EL (cell line): ENCODE measurements around the gene C1orf116.

ENCODE experiments used
- DNase-seq: peaks from one replicate; pipeline ENCODE4 v3.0.0-alpha.2; 2016

The C1orf116 gene

GRCh38 chr1:207034208-207034607 is 1.7 kb upstream of the C1orf116 start:
- no peak for DNase-seq

GRCh38 chr1:207033302-207033701 is 746 bp upstream of the C1orf116 start:
- no peak for DNase-seq

- no peak for DNase-seq
Observed at GRCh38 chr1:207031632-207032264, 808 bp downstream of the C1orf116 start.

GRCh38 chr1:207031016-207031415 is 1.5 kb downstream of the C1orf116 start:
- no peak for DNase-seq

- DNase-seq, result no peak
Observed at GRCh38 chr1:207030522-207031009, 2.0 kb downstream of the C1orf116 start.

GRCh38 chr1:207029701-207030521 is 2.6 kb downstream of the C1orf116 start:
- no peak for DNase-seq

GRCh38 chr1:207028884-207029650 is 3.5 kb downstream of the C1orf116 start:
- no peak for DNase-seq

GRCh38 chr1:207027921-207028320 is 4.6 kb downstream of the C1orf116 start:
- no peak for DNase-seq

- peak; percentile 83 for DNase-seq
Observed at GRCh38 chr1:207027206-207027777, 5.3 kb downstream of the C1orf116 start.

- peak; percentile 46 for DNase-seq
Observed at GRCh38 chr1:207026104-207026534, 6.4 kb downstream of the C1orf116 start.

GRCh38 chr1:207025146-207025880 is 7.2 kb downstream of the C1orf116 start:
- DNase-seq, result peak; percentile 72

GRCh38 chr1:207024202-207025145 is 8.1 kb downstream of the C1orf116 start:
- no peak for DNase-seq

- no peak for DNase-seq
Observed at GRCh38 chr1:207022996-207023679, 9.4 kb downstream of the C1orf116 start.

GRCh38 chr1:207021876-207022596 is 10.5 kb downstream of the C1orf116 start:
- no peak for DNase-seq

GRCh38 chr1:207021139-207021861 is 11.3 kb downstream of the C1orf116 start:
- DNase-seq, result peak; percentile 34

GRCh38 chr1:207020709-207021107 is 11.8 kb downstream of the C1orf116 start:
- DNase-seq, result peak; percentile 41

- DNase-seq, result no peak
Observed at GRCh38 chr1:207020065-207020708, 12.4 kb downstream of the C1orf116 start.

GRCh38 chr1:207019661-207020060 is 12.9 kb downstream of the C1orf116 start:
- no peak for DNase-seq
